NB4 (cell line): ENCODE measurements around the gene THRAP3.
A peak's percentile ranks its signal among the peaks of the same experiment; 100 is the strongest.

Experiments
- DNase-seq: peaks from one replicate; pipeline ENCODE4 v3.0.0; 2010; ENCODE audit warnings: low read depth
- H3K4me3 ChIP-seq: one replicate; pipeline ENCODE4 v1.5.1; 2011; ENCODE audit warnings: mild to moderate bottlenecking, low read depth, low read length, moderate library complexity
- MYC ChIP-seq: IDR thresholded peaks from 2 replicates; pipeline ENCODE4 v1.6.1; 2011; ENCODE audit warnings: low read depth, low read length
- POLR2A ChIP-seq: IDR thresholded peaks from 2 replicates; pipeline ENCODE4 v1.6.1; 2011; ENCODE audit warnings: mild to moderate bottlenecking; ENCODE audit not compliant: insufficient read length; ENCODE audit errors: extremely low read depth
- TF ChIP-seq, protein P1 (sequence below): IDR thresholded peaks from 2 replicates; pipeline ENCODE4 v1.6.1; 2011; ENCODE audit warnings: low read depth, low read length
- TF ChIP-seq, protein P2 (sequence below): IDR thresholded peaks from one replicate; pipeline ENCODE4 v1.5.1; 2012; ENCODE audit warnings: low read depth, low read length

The THRAP3 gene

DNA sequence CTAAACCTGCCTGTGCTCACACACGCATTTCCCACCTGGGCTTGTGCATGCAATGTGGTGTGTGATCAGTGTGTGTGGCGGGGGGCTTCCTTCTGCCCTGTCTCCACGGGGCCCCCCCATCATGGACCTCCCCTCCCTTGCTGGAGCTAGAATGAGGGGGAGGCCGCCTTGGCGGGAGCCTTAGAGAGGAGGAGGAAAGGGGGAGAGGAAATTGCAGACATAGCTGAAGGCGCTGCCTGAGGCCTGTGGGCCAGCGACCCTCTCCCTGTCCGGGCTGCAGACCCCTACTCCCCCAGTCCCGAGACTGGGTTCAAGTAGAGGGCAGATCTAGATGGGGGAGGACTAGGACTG lies 100.1 kb downstream of the THRAP3 start:
- DNase-seq, result peak; percentile 70
- peak overlapping the region; percentile 28 for H3K4me3 ChIP-seq
- TF ChIP-seq MYC, result 0 out of 2 replicates have a peak, but pooled peaks have one; percentile 14
- TF ChIP-seq, protein P1, sequence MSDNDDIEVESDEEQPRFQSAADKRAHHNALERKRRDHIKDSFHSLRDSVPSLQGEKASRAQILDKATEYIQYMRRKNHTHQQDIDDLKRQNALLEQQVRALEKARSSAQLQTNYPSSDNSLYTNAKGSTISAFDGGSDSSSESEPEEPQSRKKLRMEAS, result no peak
- TF ChIP-seq POLR2A, result no peak
- TF ChIP-seq, protein P2, sequence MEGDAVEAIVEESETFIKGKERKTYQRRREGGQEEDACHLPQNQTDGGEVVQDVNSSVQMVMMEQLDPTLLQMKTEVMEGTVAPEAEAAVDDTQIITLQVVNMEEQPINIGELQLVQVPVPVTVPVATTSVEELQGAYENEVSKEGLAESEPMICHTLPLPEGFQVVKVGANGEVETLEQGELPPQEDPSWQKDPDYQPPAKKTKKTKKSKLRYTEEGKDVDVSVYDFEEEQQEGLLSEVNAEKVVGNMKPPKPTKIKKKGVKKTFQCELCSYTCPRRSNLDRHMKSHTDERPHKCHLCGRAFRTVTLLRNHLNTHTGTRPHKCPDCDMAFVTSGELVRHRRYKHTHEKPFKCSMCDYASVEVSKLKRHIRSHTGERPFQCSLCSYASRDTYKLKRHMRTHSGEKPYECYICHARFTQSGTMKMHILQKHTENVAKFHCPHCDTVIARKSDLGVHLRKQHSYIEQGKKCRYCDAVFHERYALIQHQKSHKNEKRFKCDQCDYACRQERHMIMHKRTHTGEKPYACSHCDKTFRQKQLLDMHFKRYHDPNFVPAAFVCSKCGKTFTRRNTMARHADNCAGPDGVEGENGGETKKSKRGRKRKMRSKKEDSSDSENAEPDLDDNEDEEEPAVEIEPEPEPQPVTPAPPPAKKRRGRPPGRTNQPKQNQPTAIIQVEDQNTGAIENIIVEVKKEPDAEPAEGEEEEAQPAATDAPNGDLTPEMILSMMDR, result no peak

DNA sequence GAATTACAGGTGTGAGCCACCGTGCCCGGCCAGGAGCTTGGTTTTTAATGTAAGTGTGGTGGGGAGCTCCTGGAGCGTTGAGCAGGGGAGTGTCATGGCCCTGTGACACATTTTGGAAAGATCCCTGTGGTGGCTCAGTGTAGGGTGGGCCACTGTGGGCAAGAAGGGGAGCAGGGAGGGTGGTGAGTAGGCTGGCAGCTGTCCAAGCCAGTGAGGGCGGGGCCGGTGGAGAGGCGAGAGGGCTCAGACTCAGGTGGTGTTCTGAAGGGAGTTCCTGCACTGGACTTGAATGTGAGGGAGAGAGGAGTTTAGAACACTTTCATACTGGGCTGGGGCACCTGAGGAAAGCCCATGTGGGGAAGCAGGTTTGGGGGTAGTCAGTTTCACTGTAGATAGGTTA lies 102.3 kb downstream of the THRAP3 start:
- no peak for DNase-seq
- TF ChIP-seq, protein P1, result no peak
- TF ChIP-seq POLR2A, result no peak
- TF ChIP-seq, protein P2, result no peak
- no peak for TF ChIP-seq MYC
- H3K4me3 ChIP-seq, result no peak overlapping the region

DNA sequence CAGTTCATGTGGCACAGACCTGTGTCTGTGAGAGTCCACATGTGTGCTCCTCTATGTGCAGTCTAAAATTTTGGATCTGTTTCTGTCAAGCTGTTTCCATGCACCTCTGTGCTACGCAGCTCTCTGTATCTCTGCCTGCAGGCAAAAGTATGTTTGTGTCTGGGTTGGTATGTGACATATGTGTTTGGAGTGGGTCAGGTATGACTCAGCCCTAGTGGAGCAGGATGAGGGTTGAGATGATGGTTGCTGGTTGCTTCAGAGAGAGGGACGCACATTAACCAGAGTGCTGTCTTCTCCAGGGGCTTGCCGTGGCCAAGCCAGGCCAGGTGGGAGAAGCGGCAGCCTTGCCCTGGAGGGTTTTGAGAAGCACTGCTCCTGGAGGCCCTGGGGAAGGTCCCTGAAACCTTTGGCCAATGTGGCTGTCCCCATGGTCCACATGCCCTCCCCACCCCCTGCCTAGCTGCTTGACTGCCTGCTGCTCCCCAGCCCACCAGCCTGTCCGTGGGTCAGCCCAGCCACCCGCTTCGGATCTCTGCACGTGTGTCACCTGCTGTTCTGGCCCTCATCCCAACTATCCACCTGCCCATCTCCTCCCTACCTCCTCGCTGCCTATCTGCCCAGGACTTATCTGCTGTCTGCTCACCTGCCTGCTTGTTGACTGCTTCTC lies 103.3 kb downstream of the THRAP3 start:
- H3K4me3 ChIP-seq, result no peak overlapping the region
- peak; percentile 46 for DNase-seq
- TF ChIP-seq, protein P2, result no peak
- no peak for TF ChIP-seq MYC
- TF ChIP-seq, protein P1, result no peak
- TF ChIP-seq POLR2A, result no peak

DNA sequence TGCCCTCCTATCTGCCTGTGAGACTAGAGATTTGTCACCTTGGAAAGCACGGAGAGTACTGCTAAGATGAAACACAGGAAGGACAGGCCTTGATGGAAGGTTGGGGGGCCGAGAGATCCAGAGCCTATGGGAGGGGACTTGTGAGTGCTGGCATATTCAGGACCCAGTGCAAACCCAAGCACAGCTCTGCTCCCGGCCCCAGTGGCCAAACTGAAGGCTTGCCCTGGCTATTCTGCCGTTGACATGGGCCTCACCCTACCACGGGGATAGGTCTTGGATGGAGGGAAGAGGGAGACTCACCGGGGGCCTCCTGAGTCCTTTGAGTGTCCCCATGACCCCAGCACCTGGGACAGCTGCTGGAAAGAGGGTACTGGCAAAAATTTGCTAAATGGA lies 103.8 kb downstream of the THRAP3 start:
- no peak overlapping the region for H3K4me3 ChIP-seq
- DNase-seq, result no peak
- TF ChIP-seq MYC (no peak), POLR2A (no peak)
- TF ChIP-seq, protein P1, result no peak
- TF ChIP-seq, protein P2, result no peak

DNA sequence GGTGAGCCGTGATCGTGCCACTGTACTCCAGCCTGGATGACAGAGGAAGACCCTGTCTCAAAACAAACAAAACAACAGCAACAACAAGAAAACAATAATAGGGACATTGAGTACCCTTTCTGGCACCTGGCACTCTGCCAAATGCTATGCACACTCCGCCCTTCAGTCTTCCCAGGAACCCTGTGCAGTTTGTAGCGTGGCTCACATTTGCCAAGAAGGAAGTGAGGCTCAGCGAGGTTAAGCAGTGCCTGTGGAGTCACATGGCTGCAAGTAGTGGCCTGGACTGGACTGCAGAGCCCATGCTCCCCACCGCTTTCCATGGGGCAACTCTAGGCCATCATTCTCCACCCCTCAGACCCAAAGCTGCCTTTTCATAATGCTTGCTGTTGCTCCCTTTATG lies 104.5 kb downstream of the THRAP3 start:
- DNase-seq, result peak; percentile 39
- H3K4me3 ChIP-seq, result no peak overlapping the region
- TF ChIP-seq, protein P1, result peak; percentile 73
- TF ChIP-seq, protein P2, result no peak
- no peak for TF ChIP-seq POLR2A
- TF ChIP-seq MYC, result no peak
